Endothelial cell of umbilical vein (primary cell): Measurements from ENCODE around the gene PTPN6. TPM values are rescaled to one million over a fixed set of nuclear protein-coding genes. Genes with fewer than 3 reads are reported as not detected.

Experiments
- BruUV-seq: library from RNA; stranded (reverse); fragments of 400-500 nt; replicated peaks from 2 replicates; lab custom pipeline; 2021; lab: Mats Ljungman, UMichigan
- CTCF ChIA-PET: fragments of 300-600, 350-600 bp; sonication (Branson Sonifier 250); formaldehyde crosslinking; loops from one replicate; lab custom pipeline; 2021; ENCODE audit warnings: antibody characterized with exemption, inconsistent platforms; lab: Charles Lee
- POLR2A ChIA-PET: fragments of 300-600, 350-600 bp; sonication (Branson Sonifier 250); formaldehyde crosslinking; loops from one replicate; lab custom pipeline; 2021; ENCODE audit warnings: antibody characterized with exemption, inconsistent platforms; lab: Charles Lee
- DNase-seq: peaks from one replicate; pipeline ENCODE4 v3.0.0-alpha.2; 2011; ENCODE audit warnings: low read depth, low spot score
- FAIRE-seq: peaks from 2 replicates; lab custom pipeline; 2011; peaks lifted over from hg19 to GRCh38; lab: Jason Lieb, UNC
- H2AFZ ChIP-seq: 2 replicates; pipeline ENCODE4 v1.6.0; 2012; ENCODE audit warnings: low read depth, low read length, control low read depth, inconsistent platforms
- H3K27ac ChIP-seq: 2 replicates; pipeline ENCODE4 v1.5.1; 2011; ENCODE audit warnings: low read depth, mild to moderate bottlenecking, control low read depth, low read length, moderate library complexity; ENCODE audit not compliant: insufficient read depth
- H3K27me3 ChIP-seq, 2 experiments: 2 replicates each; pipeline versions ENCODE4 v1.6.0 to v1.6.1; 2011; ENCODE audit warnings: low read length in 2 of 2, mixed read lengths in 1 of 2; ENCODE audit not compliant: control insufficient read depth in 2 of 2, insufficient read depth in 2 of 2
- H3K36me3 ChIP-seq, 2 experiments: 2 replicates in 1 of 2; 3 replicates in 1 of 2; pipeline ENCODE4 v1.5.1; 2011; ENCODE audit warnings: low read length in 2 of 2, mild to moderate bottlenecking in 1 of 2, moderate library complexity in 1 of 2; ENCODE audit not compliant: control insufficient read depth in 2 of 2, insufficient read depth in 2 of 2; ENCODE audit errors: extremely low read depth in 1 of 2
- H3K4me1 ChIP-seq: 3 replicates; pipeline ENCODE4 v1.5.1; 2011; ENCODE audit warnings: mild to moderate bottlenecking, low read length; ENCODE audit not compliant: control insufficient read depth, insufficient read depth; ENCODE audit errors: extremely low read depth
- H3K4me2 ChIP-seq: 2 replicates; pipeline ENCODE4 v1.6.1; 2011; ENCODE audit warnings: low read length, control low read depth, mixed read lengths; ENCODE audit not compliant: insufficient read depth
- H3K4me3 ChIP-seq, 3 experiments: fragments of 200-600 bp in 1 of 3; sonication (generic), shearing (Covaris generic) in 1 of 3; replicated peaks in 1 of 3; 2 replicates each; pipeline ENCODE4 v1.5.1; 2011 to 2016; ENCODE audit warnings: control low read depth in 3 of 3, low read length in 3 of 3, mild to moderate bottlenecking in 2 of 3, inconsistent platforms in 1 of 3, low read depth in 1 of 3, moderate library complexity in 1 of 3; ENCODE audit not compliant: insufficient read depth in 1 of 3
- H3K79me2 ChIP-seq: 2 replicates; pipeline ENCODE4 v1.6.0; 2012; ENCODE audit warnings: low read length, inconsistent platforms; ENCODE audit not compliant: control insufficient read depth, insufficient read depth
- H3K9ac ChIP-seq: replicated peaks from 2 replicates; pipeline ENCODE3; 2011; ENCODE audit warnings: low read length, control low read depth; ENCODE audit not compliant: insufficient read depth; ENCODE audit errors: extremely low read depth
- H3K9me1 ChIP-seq: replicated peaks from 3 replicates; pipeline ENCODE4 v1.6.0; 2011; ENCODE audit warnings: mild to moderate bottlenecking, low read length; ENCODE audit not compliant: control insufficient read depth, insufficient read depth; ENCODE audit errors: extremely low read depth
- H3K9me3 ChIP-seq: replicated peaks from 2 replicates; pipeline ENCODE4 v1.5.1; 2012; ENCODE audit warnings: low read length, inconsistent platforms; ENCODE audit not compliant: control insufficient read depth, insufficient read depth
- H4K20me1 ChIP-seq: replicated peaks from 2 replicates; pipeline ENCODE3; 2011; ENCODE audit warnings: mild to moderate bottlenecking, low read length; ENCODE audit not compliant: control insufficient read depth, insufficient read depth; ENCODE audit errors: extremely low read depth
- EZH2 ChIP-seq: IDR thresholded peaks from 2 replicates; pipeline ENCODE4 v1.6.1; 2012; ENCODE audit warnings: borderline replicate concordance, low read depth, mild to moderate bottlenecking, moderate library complexity, low read length, inconsistent platforms; ENCODE audit not compliant: severe bottlenecking
- FOS ChIP-seq: IDR thresholded peaks from 2 replicates; pipeline ENCODE4 v1.6.1; 2011; ENCODE audit warnings: mild to moderate bottlenecking, low read length, moderate library complexity, borderline replicate concordance; ENCODE audit not compliant: insufficient read depth
- GATA2 ChIP-seq: IDR thresholded peaks from 2 replicates; pipeline ENCODE4 v1.7.0; 2011; ENCODE audit warnings: low read depth, mild to moderate bottlenecking, moderate library complexity, mixed read lengths, low read length; ENCODE audit not compliant: insufficient read length, insufficient read depth
- JUN ChIP-seq: IDR thresholded peaks from 2 replicates; pipeline ENCODE4 v1.6.1; 2011; ENCODE audit warnings: borderline replicate concordance, low read depth; ENCODE audit not compliant: insufficient read length, insufficient read depth
- MYC ChIP-seq: IDR thresholded peaks from one replicate; pipeline ENCODE4 v1.6.1; 2011; ENCODE audit warnings: mild to moderate bottlenecking, low read depth, low read length
- POLR2A ChIP-seq: IDR thresholded peaks from 2 replicates; pipeline ENCODE4 v1.6.1; 2012; ENCODE audit warnings: low read depth, mild to moderate bottlenecking, control low read depth, low read length
- POLR2AphosphoS5 ChIP-seq: IDR thresholded peaks from 2 replicates; pipeline ENCODE4 v1.6.1; 2012; ENCODE audit warnings: low read depth, mild to moderate bottlenecking, control low read depth, low read length, moderate library complexity; ENCODE audit not compliant: insufficient read depth
- dilution Hi-C: fragments of 300-500 bp; cut with MboI; formaldehyde crosslinking; loops from one replicate; pipeline ENCODE4 v1.15.0; 2019; ENCODE audit warnings: low sequenced_read_pairs; ENCODE audit not compliant: extremely low pct_ligation_motif_present
- intact Hi-C: fragments of 100-400 bp; cut with micrococcal nuclease; formaldehyde crosslinking; loops from one replicate; pipeline ENCODE4 v1.10.0; 2022
- polyA plus RNA-seq, 4 experiments: library from polyadenylated mRNA; depleted of rRNA in 3 of 4; stranded (reverse) in 3 of 4; unstranded in 1 of 4; fragments of >200 nt; gene quantifications; 2 replicates each; pipeline versions ENCODE4 v1.2.1 to v1.2.3, GENCODE V29; 2011 to 2012; ENCODE audit warnings: missing spikeins in 1 of 4
- total RNA-seq: library from RNA; stranded (reverse); gene quantifications from 2 replicates; pipeline ENCODE4 v1.2.3, GENCODE V29; 2021
- TF ChIP-seq, protein P1 (sequence below): IDR thresholded peaks from 2 replicates; pipeline ENCODE4 v1.6.1; 2011; ENCODE audit not compliant: insufficient read depth, insufficient read length
- TF ChIP-seq, protein P2 (sequence below), 2 donors: IDR thresholded peaks; 1 replicate in 1 of 2; 2 replicates in 1 of 2; pipeline ENCODE4 v1.5.1; 2011; ENCODE audit warnings: low read length in 2 of 2, mild to moderate bottlenecking in 2 of 2, moderate library complexity in 2 of 2, control low read depth in 1 of 2, inconsistent platforms in 1 of 2, low read depth in 1 of 2; ENCODE audit not compliant: insufficient read depth in 1 of 2; ENCODE audit errors: extremely low read depth in 1 of 2

The PTPN6 gene
- total and polyA plus RNA-seq, 2 donors (not counting 3 experiments of a cell fraction or from before 2014, with no cell fraction given) = 0.25 to 1.6 TPM

DNA sequence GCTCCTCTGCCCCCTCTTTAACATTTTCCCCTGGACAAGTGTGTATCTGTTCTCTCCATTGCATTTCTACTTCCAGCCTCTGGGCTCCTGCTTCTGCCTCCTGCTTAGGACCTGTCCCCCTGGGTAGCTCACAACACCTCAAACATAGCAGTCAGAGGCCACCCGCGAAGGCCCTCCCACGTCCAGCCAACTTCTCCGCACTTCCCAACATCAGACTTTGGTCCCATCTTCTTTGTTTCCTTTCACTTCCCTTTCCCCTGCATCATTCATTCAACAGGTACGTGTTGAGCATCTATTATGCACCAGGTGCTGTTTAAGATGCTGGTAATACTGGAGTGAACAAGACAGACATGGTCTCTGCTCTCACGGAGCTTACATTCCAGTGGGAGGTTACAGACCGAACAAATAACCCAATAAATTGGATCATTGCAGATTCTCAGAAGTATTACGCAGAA is 4.2 kb upstream of the PTPN6 start:
- Histone ChIP-seq H3K36me3 (no peaks in the 10 kb centered on the region), H3K79me2 (no peaks in the 10 kb centered on the region), H3K4me2 (no peak overlapping the region), H3K27ac (no peak overlapping the region), H3K27me3 (no peaks in the 10 kb centered on the region), H3K9ac (no peak overlapping the region), H3K4me1 (peaks cover 15% of the 10 kb centered on the region), H2AFZ (no peak overlapping the region), H4K20me1 (no peaks in the 10 kb centered on the region), H3K9me3 (no peaks in the 10 kb centered on the region), H3K4me3 (no peak overlapping the region), H3K9me1 (no peaks in the 10 kb centered on the region)
- POLR2A ChIA-PET = interaction anchor here (0.6 kb wide), 1 partner anchor 80 kb away, joined by 6 read pairs; no protein-coding TSS in a partner anchor
- dilution Hi-C loops (no loop called here), intact Hi-C loops (no loop called here)
- FAIRE-seq = no peak
- no peak for DNase-seq
- CTCF ChIA-PET = interaction anchor here (1.0 to 6.0 kb wide), 4 partner anchors 18 to 164 kb away, joined by 6 to 124 read pairs (median 43); partner anchors contain the start of gene C1RL
- TF ChIP-seq POLR2AphosphoS5 (no peak), EZH2 (no peak), GATA2 (no peak)
- TF ChIP-seq, protein P1, sequence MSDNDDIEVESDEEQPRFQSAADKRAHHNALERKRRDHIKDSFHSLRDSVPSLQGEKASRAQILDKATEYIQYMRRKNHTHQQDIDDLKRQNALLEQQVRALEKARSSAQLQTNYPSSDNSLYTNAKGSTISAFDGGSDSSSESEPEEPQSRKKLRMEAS = no peak
- BruUV-seq = no TSS peak

DNA sequence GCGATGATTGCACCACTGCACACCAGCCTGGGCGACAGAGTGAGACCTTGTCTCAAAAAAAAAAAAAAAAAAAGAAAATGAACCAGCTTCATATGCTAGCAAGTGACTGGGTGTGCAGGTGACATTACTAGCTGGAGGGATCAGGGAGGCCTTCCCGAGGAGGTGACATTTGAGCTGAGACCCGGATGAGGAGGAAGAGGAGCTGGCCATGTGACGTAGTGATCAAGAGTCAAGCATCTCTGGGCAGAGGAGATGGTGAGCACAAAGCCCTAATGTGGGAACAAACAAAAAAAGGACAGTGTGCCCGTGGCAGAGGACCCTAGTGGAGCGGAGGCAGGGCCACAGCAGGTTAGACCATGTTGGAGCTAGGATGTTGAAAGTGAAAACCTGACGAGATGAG is 3.5 kb upstream of the PTPN6 start:
- Histone ChIP-seq H2AFZ (no peak overlapping the region), H3K9me1 (no peaks in the 10 kb centered on the region), H4K20me1 (no peaks in the 10 kb centered on the region), H3K4me2 (no peak overlapping the region), H3K4me1 (peaks cover 19% of the 10 kb centered on the region), H3K79me2 (no peaks in the 10 kb centered on the region), H3K4me3 (no peak overlapping the region), H3K9me3 (no peaks in the 10 kb centered on the region), H3K9ac (no peak overlapping the region), H3K27me3 (no peaks in the 10 kb centered on the region), H3K36me3 (no peaks in the 10 kb centered on the region), H3K27ac (no peak overlapping the region)
- no peak for FAIRE-seq
- ChIA-PET CTCF (interaction anchor here (0.7 to 6.0 kb wide), 4 partner anchors 14 to 163 kb away, joined by 3 to 73 read pairs (median 10); partner anchors contain the start of gene C1RL), POLR2A (interaction anchor here (0.6 kb wide), 1 partner anchor 81 kb away, joined by 6 read pairs; no protein-coding TSS in a partner anchor)
- dilution Hi-C loops (no loop called here), intact Hi-C loops (no loop called here)
- no TSS peak for BruUV-seq
- no peak for DNase-seq
- no peak for TF ChIP-seq JUN
- TF ChIP-seq FOS = no peak
- TF ChIP-seq, protein P1 = no peak
- no peak for TF ChIP-seq POLR2AphosphoS5
- TF ChIP-seq GATA2 = no peak
- no peak for TF ChIP-seq MYC
- no peak for TF ChIP-seq EZH2
- TF ChIP-seq, protein P2, sequence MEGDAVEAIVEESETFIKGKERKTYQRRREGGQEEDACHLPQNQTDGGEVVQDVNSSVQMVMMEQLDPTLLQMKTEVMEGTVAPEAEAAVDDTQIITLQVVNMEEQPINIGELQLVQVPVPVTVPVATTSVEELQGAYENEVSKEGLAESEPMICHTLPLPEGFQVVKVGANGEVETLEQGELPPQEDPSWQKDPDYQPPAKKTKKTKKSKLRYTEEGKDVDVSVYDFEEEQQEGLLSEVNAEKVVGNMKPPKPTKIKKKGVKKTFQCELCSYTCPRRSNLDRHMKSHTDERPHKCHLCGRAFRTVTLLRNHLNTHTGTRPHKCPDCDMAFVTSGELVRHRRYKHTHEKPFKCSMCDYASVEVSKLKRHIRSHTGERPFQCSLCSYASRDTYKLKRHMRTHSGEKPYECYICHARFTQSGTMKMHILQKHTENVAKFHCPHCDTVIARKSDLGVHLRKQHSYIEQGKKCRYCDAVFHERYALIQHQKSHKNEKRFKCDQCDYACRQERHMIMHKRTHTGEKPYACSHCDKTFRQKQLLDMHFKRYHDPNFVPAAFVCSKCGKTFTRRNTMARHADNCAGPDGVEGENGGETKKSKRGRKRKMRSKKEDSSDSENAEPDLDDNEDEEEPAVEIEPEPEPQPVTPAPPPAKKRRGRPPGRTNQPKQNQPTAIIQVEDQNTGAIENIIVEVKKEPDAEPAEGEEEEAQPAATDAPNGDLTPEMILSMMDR (IDR thresholded peaks at IDR 0.05; ENCODE audit: extremely low read depth in 1 of 2, insufficient read depth in 1 of 2, low read depth in 1 of 2, low read length in 2 of 2) = no peak
- no peak for TF ChIP-seq POLR2A
